GM23248 (cell line): ENCODE measurements around the gene SPATA46.

Source experiments
- EZH2 ChIP-seq: fragments of 200-600 bp; sonication (generic); IDR thresholded peaks from 2 replicates; pipeline ENCODE4 v1.6.1; 2018; ENCODE audit warnings: antibody characterized with exemption, mild to moderate bottlenecking; ENCODE audit not compliant: insufficient read depth, poor library complexity, severe bottlenecking
- EZH2phosphoT487 ChIP-seq: fragments of 200-600 bp; sonication (generic); IDR thresholded peaks from 2 replicates; pipeline ENCODE4 v1.6.1; 2018; ENCODE audit warnings: antibody characterized with exemption, moderate library complexity, mild to moderate bottlenecking, low read depth; ENCODE audit not compliant: insufficient read depth

DNA sequence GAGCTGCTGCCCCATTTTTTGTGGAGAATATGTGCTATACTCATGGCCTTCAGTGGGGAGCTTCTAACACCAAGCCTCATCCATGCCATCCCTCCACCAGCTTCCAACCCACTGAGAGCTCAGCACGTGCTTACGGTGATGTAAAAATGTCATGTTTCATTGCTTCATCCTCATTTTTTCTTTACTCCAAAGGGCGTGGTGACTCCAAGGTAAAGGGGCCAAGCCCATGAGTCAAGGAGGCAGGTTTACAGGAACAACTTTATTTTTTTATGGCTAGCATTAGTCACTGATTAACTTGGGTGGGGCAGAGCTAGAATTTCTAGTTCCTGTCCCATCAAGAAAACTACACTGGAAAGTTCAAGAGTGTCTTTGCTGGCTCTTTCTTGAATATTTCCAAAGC is 4.7 kb upstream of the SPATA46 start, which contains the start of gene C1orf226:
- TF ChIP-seq EZH2 (no peak), EZH2phosphoT487 (no peak)
